ENCODE data around the gene ADAM21.

Gene ADAM21

GRCh38 chr14:70454731-70455130, 2.8 kb downstream of the ADAM21 start:
- TF ChIP-seq YY1 (IDR thresholded peaks at IDR 0.05; ENCODE audit: low read depth) (no peak), RAD21 (IDR thresholded peaks at IDR 0.05; ENCODE audit: low read depth) (no peak), USF1 (IDR thresholded peaks at IDR 0.05) (no peak), REST (IDR thresholded peaks at IDR 0.05; ENCODE audit: low read depth) (no peak), TAF1 (IDR thresholded peaks at IDR 0.05; ENCODE audit: low read depth) (no peak), FOXM1 (IDR thresholded peaks at IDR 0.05; ENCODE audit: borderline replicate concordance, low read depth) (no peak), EGR1 (IDR thresholded peaks at IDR 0.05) (no peak), CEBPB (IDR thresholded peaks at IDR 0.05) (no peak), CREB1 (IDR thresholded peaks at IDR 0.05; ENCODE audit: low read depth) (no peak), TEAD4 (IDR thresholded peaks at IDR 0.05) (no peak), NFIC (IDR thresholded peaks at IDR 0.05) (no peak), TCF12 (IDR thresholded peaks at IDR 0.05; ENCODE audit: low read depth) (no peak), EP300 (IDR thresholded peaks at IDR 0.05; ENCODE audit: borderline replicate concordance) (no peak), ZBTB7A (IDR thresholded peaks at IDR 0.05; ENCODE audit: low read depth) (no peak)
- TF ChIP-seq, protein P1, sequence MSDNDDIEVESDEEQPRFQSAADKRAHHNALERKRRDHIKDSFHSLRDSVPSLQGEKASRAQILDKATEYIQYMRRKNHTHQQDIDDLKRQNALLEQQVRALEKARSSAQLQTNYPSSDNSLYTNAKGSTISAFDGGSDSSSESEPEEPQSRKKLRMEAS (IDR thresholded peaks at IDR 0.05), result no peak

DNA sequence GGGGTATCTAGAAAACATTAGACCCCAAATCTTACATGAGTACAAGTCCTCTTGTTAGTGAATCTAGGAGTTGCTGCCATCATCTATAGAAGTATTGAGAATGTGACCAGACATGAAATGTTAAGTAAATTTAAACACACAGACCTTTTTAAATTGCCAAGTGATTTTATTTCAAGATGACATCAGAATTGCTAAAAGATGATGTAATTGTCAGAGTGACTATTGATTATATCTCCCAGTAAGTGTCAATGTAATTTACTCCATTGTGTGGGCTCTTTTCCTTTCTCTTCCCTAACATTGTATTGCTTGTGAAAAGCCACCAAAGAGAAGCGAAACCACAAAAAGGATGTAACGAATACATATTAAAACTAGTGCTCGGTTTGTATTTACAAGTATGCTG, 16.8 kb downstream of the ADAM21 start:
- TF ChIP-seq CEBPB (IDR thresholded peaks at IDR 0.05), result no peak
- no peak for TF ChIP-seq FOXM1 (IDR thresholded peaks at IDR 0.05; ENCODE audit: borderline replicate concordance, low read depth)
- TF ChIP-seq REST (IDR thresholded peaks at IDR 0.05; ENCODE audit: low read depth), result no peak

DNA sequence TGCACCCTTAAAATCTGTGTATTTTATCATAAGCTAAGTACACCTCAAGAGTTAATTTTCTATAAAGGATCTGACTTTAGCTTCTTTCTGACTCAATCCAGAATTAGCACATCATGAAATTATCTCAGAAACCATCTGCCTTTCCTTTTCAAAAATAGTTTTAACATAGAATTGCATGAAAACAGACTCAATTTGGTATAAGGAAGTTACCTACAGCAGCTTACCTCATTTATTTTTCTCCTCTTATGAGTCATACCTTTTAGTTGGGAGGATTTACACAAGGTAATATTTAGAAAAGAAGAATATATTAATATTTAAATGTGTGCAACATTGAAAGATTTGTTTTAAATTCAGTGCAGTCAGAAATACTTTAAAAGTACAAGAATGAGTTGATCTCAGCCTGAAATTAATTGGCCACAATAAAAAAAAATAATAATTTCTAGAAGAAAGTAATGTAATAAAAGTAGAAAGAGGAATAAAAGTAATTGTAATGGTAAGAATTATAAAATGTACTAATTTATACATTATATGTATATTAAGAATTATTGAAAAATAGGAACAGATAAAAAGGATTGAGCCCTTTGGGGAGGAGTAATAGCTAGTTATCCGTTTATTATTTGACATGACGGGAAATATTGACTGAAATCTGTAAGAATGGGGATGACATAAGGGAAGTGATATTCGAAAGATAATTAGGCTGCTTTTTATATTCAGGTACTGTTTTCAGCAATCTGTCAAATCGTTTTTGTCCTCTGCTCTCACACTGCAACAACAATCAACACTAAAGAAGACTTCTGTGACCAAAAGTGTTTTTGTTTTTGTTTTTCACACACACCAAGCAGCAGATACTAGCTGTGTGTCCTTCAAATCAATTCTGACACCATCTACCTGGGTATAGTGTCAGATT, 20.5 kb downstream of the ADAM21 start:
- TF ChIP-seq ZBTB7A (IDR thresholded peaks at IDR 0.05; ENCODE audit: low read depth) (no peak), EGR1 (IDR thresholded peaks at IDR 0.05) (no peak)

DNA sequence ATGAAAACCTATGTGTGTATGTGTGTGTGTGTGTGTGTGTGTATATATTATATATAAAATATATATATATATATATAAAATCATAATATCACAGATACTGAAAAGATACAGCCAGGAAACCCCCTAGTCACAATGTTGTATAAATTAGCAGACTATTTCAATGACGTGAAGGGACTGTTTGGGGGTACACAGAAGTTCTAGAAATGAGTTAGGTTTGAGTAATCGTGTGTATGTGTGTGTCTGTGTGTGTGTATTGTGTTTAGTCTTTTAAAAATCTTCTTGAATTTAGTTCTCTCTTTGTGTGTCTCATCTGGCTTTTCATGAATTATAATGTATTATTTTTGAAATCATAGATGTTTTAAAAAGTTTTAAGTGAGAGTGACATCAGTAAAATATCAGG, 21.9 kb downstream of the ADAM21 start:
- no peak for TF ChIP-seq RAD21 (IDR thresholded peaks at IDR 0.05; ENCODE audit: low read depth)
- no peak for TF ChIP-seq CEBPB (IDR thresholded peaks at IDR 0.05)
- TF ChIP-seq ZBTB7A (IDR thresholded peaks at IDR 0.05; ENCODE audit: low read depth), result no peak
- TF ChIP-seq REST (IDR thresholded peaks at IDR 0.05; ENCODE audit: low read depth), result no peak
- no peak for TF ChIP-seq CREB1 (IDR thresholded peaks at IDR 0.05; ENCODE audit: low read depth)
- no peak for TF ChIP-seq TEAD4 (IDR thresholded peaks at IDR 0.05)
- TF ChIP-seq TAF1 (IDR thresholded peaks at IDR 0.05; ENCODE audit: low read depth), result no peak
- no peak for TF ChIP-seq YY1 (IDR thresholded peaks at IDR 0.05; ENCODE audit: low read depth)
- no peak for TF ChIP-seq EGR1 (IDR thresholded peaks at IDR 0.05)
- TF ChIP-seq TCF12 (IDR thresholded peaks at IDR 0.05; ENCODE audit: low read depth), result no peak
- TF ChIP-seq USF1 (IDR thresholded peaks at IDR 0.05), result no peak
- no peak for TF ChIP-seq FOXM1 (IDR thresholded peaks at IDR 0.05; ENCODE audit: borderline replicate concordance, low read depth)
- no peak for TF ChIP-seq NFIC (IDR thresholded peaks at IDR 0.05)
- TF ChIP-seq, protein P1 (IDR thresholded peaks at IDR 0.05), result no peak
- TF ChIP-seq EP300 (IDR thresholded peaks at IDR 0.05; ENCODE audit: borderline replicate concordance), result no peak

All from Ishikawa (cell line).